Testis (tissue), 3 donors: ENCODE measurements around the gene TMEM178B. TPM values are rescaled to one million over a fixed set of nuclear protein-coding genes. Genes with fewer than 3 reads are reported as not detected.

Experiments used
- DNase-seq: peaks from one replicate; pipeline ENCODE4 v3.0.0-alpha.2; 2019
- H3K27ac ChIP-seq, 2 donors: fragments of 200-600 bp; sonication (generic); one replicate each; pipeline ENCODE4 v1.5.1; 2019
- H3K27me3 ChIP-seq: fragments of 200-600 bp; sonication (generic); one replicate; pipeline ENCODE4 v1.5.1; 2019
- H3K36me3 ChIP-seq: fragments of 200-600 bp; sonication (generic); one replicate; pipeline ENCODE4 v1.5.1; 2017; ENCODE audit warnings: low read depth; ENCODE audit errors: missing control alignments
- H3K4me1 ChIP-seq: fragments of 200-600 bp; sonication (generic); one replicate; pipeline ENCODE4 v1.5.1; 2019
- H3K4me3 ChIP-seq, 2 donors: fragments of 200-600 bp; sonication (generic); one replicate each; pipeline ENCODE4 v1.5.1; 2017 to 2019
- H3K9me3 ChIP-seq: fragments of 200-600 bp; sonication (generic); one replicate; pipeline ENCODE4 v1.5.1; 2017
- POLR2A ChIP-seq: fragments of 450-650 bp; IDR thresholded peaks from one replicate; pipeline ENCODE4 v1.6.1; 2017; ENCODE audit warnings: antibody characterized with exemption, mild to moderate bottlenecking, moderate library complexity
- WGBS, 2 donors: methylation state at CpG; one replicate each; pipeline ENCODE4 v1.1.5; 2018; 5-methylcytosine and 5-hydroxymethylcytosine counted together
- intact Hi-C: fragments of 100-400 bp; cut with DNase I; formaldehyde crosslinking; loops from one replicate; pipeline ENCODE4 v1.15.1; 2023; ENCODE audit warnings: low total_unique reads
- polyA plus RNA-seq: library from polyadenylated mRNA; stranded (reverse); fragments of 350-450 nt; fragmentation: Illumina TruSeq; extraction: RNeasy Lipid Tissue Mini Kit (QIAGEN cat#74804); gene quantifications from one replicate; pipeline ENCODE4 v1.2.3, GENCODE V29; 2014; ENCODE audit warnings: low read depth, low replicate concordance; ENCODE audit not compliant: insufficient read depth
- total RNA-seq, 2 donors: library from RNA; depleted of rRNA; stranded (reverse); fragments of >200 nt; gene quantifications; one replicate each; pipeline ENCODE4 v1.2.3, GENCODE V29; 2016
- TF ChIP-seq, protein P1 (sequence below), 3 experiments: fragments of 450-650 bp in 2 of 3; fragments of 200-600 bp in 1 of 3; sonication (generic) in 1 of 3; IDR thresholded peaks; one replicate each; pipeline ENCODE4 v1.5.1; 2016 to 2019; ENCODE audit warnings: antibody characterized with exemption in 3 of 3, mild to moderate bottlenecking in 2 of 3, moderate library complexity in 1 of 3

TMEM178B gene
- total and polyA plus RNA-seq, 3 donors from 2014 or later, result 1.7 to 7.2 (median 2.0) TPM

DNA sequence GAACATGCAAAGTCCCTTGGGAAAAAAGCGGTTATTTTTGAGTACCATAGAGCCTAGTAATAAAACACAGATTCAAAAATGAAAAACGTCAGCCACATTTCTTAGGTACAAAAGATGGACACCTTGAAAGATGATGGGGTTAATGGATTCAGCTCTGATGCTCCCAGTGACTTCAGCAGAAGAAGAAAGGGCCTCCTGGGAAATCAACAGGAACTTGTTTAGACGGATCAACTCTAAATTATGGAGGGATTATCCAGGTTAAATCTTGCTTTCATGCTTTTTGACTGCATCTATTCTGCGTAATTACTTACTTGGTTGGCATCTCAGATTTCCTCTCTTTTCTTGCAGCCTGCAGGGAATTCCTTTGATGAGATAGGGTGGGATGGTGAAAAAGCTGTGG lies 82.5 kb downstream of the TMEM178B start:
- Histone ChIP-seq H3K4me3 (no peak overlapping the region), H3K27ac (no peak overlapping the region), H3K9me3 (no peaks in the 10 kb centered on the region), H3K4me1 (no peaks in the 10 kb centered on the region), H3K36me3 (no peaks in the 10 kb centered on the region), H3K27me3 (no peaks in the 10 kb centered on the region)
- 67 to 72% methylated on average over 4 of the region's 4 CpGs for WGBS, 2 donors
- intact Hi-C loops, result no loop called here
- TF ChIP-seq, protein P1, sequence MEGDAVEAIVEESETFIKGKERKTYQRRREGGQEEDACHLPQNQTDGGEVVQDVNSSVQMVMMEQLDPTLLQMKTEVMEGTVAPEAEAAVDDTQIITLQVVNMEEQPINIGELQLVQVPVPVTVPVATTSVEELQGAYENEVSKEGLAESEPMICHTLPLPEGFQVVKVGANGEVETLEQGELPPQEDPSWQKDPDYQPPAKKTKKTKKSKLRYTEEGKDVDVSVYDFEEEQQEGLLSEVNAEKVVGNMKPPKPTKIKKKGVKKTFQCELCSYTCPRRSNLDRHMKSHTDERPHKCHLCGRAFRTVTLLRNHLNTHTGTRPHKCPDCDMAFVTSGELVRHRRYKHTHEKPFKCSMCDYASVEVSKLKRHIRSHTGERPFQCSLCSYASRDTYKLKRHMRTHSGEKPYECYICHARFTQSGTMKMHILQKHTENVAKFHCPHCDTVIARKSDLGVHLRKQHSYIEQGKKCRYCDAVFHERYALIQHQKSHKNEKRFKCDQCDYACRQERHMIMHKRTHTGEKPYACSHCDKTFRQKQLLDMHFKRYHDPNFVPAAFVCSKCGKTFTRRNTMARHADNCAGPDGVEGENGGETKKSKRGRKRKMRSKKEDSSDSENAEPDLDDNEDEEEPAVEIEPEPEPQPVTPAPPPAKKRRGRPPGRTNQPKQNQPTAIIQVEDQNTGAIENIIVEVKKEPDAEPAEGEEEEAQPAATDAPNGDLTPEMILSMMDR (IDR thresholded peaks at IDR 0.05), result no peak
- TF ChIP-seq POLR2A, result no peak
- no peak for DNase-seq

DNA sequence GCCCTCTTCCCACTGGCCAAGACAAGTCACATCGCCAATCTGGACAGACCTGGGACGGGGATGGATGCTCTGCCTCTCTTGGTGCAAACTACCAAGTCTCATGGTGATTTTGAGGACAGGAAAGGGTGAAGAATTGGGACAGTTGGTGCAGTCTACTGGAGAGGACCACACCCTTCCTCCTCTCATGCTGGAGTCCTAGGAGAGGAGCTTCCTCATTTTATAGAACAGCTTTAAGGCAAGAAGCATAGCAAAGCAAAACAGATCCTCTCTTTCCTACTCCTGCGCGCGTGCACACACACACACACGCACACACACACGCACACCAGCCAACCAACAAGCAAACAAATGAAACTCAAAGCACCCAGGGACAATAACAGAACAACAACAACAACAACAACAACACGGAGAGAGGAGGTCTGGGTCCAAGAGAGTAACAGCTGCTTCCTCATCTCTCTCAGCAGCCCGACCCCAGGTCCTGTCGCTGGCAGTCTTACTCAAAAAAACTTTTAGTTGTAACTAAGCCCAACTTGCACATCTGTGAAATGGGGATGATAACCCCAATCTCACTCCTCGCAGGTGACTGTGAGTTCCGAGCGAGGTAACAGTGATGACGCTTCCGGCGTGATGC lies 83.4 kb downstream of the TMEM178B start:
- 86 to 91% methylated on average over 16 of the region's 16 CpGs for WGBS, 2 donors
- no peak for DNase-seq
- intact Hi-C loops, result no loop called here

DNA sequence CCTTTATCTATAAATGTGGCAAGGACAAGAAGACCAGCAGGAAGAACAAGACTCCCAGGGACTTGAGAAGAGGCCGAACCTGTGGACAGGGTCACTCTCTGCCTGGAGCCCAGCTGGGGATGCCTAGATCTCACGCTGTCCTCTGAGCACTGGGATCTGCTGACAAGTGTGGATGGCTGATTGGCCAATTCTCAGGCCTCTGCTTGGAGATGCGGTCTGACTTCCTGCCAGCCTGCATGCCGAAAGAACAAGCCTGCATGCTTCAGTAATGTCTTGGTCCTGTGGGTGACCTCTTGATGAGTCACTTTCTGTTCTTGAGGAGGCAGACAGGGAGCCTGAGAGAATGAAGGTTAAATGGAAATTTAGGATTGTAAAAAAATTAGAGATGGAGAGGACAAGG lies 84.7 kb downstream of the TMEM178B start:
- Histone ChIP-seq H3K9me3 (no peaks in the 10 kb centered on the region), H3K4me1 (no peaks in the 10 kb centered on the region), H3K27ac (no peak overlapping the region), H3K4me3 (no peak overlapping the region), H3K36me3 (no peaks in the 10 kb centered on the region), H3K27me3 (no peaks in the 10 kb centered on the region)
- 61 to 67% methylated on average over 4 of the region's 4 CpGs for WGBS, 2 donors
- TF ChIP-seq, protein P1 (IDR thresholded peaks at IDR 0.05), result no peak
- TF ChIP-seq POLR2A, result no peak
- no peak for DNase-seq
- intact Hi-C loops, result no loop called here

More for the DNA sequence above, 83.4 kb downstream of the TMEM178B start:
- Histone ChIP-seq H3K4me3 (no peak overlapping the region), H3K9me3 (no peaks in the 10 kb centered on the region), H3K4me1 (no peaks in the 10 kb centered on the region), H3K27ac (no peak overlapping the region), H3K27me3 (no peaks in the 10 kb centered on the region), H3K36me3 (no peaks in the 10 kb centered on the region)
- TF ChIP-seq POLR2A, result no peak

DNA sequence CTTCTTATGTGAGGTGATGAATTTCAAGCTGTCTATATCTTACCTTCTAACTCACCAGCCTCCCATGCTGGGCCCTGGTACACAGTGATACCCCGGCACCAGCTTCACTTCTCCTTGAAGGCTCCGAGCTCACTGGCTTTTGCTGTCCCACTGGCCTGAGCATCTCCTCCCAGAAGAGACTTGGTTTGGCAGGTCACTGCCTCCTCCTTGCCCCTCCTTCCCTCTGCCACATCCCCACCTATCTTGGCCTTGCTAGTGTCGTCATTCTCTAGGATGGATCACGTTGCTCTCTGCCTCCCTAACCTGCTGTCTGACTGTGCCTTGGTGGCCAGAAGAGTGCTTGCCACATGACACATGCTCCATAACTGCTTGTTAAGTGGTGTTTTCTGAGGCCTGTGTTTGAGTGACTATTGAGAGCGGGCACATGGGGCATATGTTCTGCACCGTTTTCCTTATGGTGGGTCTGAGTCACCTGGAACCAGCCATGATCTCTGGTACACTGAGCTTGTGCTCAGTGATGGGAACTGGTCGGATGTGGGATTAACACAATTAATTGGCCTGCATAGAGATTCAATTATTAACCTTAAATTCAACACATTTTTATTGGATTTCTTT lies 86.5 kb downstream of the TMEM178B start:
- Histone ChIP-seq H3K4me1 (no peaks in the 10 kb centered on the region), H3K9me3 (no peaks in the 10 kb centered on the region), H3K36me3 (no peaks in the 10 kb centered on the region), H3K27ac (no peak overlapping the region), H3K27me3 (no peaks in the 10 kb centered on the region), H3K4me3 (no peak overlapping the region)
- intact Hi-C loops, result no loop called here
- WGBS, 2 donors, result 91 to 96% methylated on average over 6 to 7 of the region's 7 CpGs
- DNase-seq, result no peak
- no peak for TF ChIP-seq POLR2A
- TF ChIP-seq, protein P1 (IDR thresholded peaks at IDR 0.05), result no peak

DNA sequence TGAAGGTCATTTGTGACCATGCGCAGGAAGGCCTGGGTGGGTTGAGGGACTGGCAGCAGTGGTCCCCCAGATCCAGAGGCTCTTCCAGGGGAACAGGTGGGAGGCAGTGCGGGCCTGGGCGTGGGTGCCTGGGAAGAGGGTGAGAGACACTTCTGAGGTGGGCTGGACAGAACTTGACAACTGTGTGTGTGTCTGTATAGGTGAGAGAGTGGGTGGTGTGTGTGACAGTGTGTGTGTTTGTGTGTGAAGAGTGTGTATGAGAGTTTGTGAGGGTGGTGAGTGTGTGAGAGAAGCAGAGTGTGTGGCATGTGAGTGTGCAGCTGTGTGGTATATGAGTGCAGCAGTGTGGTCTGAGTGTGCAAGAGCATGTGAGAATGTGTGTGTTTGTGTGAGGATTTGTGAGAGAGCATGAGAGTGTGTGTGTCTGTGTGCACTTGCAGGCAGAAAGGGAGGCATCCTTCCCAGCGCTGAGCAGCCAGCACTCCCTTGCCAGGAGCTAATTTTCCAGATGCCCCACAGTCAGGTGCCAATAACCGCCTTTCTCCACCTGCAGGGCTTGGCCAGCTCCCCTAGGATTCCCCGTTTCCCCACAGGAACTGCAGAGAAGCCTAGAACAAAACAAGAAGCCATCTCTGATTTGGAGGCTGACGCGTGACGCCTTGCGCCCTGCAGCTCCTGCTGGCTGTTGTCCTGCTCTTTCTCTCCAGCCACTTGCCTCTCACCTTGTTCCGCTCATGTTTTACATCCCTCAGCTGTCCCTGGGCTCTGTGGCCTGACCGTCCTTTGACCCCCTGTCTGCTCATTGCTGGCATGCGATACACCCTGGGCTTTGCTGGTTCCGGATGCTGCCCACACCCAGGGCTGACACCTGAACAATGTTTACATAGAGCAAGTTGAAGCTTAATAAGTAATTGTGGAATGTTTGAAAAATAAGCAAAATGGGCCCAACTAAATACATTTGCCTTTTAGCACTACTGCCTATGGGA lies 88.0 kb downstream of the TMEM178B start:
- Histone ChIP-seq H3K4me3 (no peak overlapping the region), H3K36me3 (no peaks in the 10 kb centered on the region), H3K27me3 (no peaks in the 10 kb centered on the region), H3K27ac (no peak overlapping the region), H3K4me1 (no peaks in the 10 kb centered on the region), H3K9me3 (no peaks in the 10 kb centered on the region)
- DNase-seq, result no peak
- TF ChIP-seq, protein P1 (IDR thresholded peaks at IDR 0.05), result no peak
- TF ChIP-seq POLR2A, result no peak
- 87 to 91% methylated on average over 14 of the region's 14 CpGs for WGBS, 2 donors
- intact Hi-C loops, result no loop called here
